Left ventricle myocardium inferior (tissue), 1 donor: ENCODE measurements around the gene KCTD3. TPM values are rescaled to one million over a fixed set of nuclear protein-coding genes. Genes with fewer than 3 reads are reported as not detected.

ENCODE experiments used
- DNase-seq: peaks from one replicate; pipeline ENCODE4 v3.0.0-alpha.2; 2020
- H3K27ac ChIP-seq: fragments of 200-600 bp; replicated peaks from 2 replicates; pipeline ENCODE4 v1.8.0; 2021
- H3K27me3 ChIP-seq: fragments of 200-600 bp; 2 replicates; pipeline ENCODE4 v1.8.0; 2021; ENCODE audit warnings: low read depth
- H3K36me3 ChIP-seq: fragments of 200-600 bp; 2 replicates; pipeline ENCODE4 v1.8.0; 2021
- H3K4me1 ChIP-seq: fragments of 200-600 bp; 2 replicates; pipeline ENCODE4 v1.8.0; 2021
- H3K4me3 ChIP-seq: fragments of 200-600 bp; 2 replicates; pipeline ENCODE4 v1.8.0; 2021; ENCODE audit warnings: mild to moderate bottlenecking, moderate library complexity
- H3K9me3 ChIP-seq: fragments of 200-600 bp; replicated peaks from 2 replicates; pipeline ENCODE4 v1.8.0; 2021
- CTCF ChIP-seq: fragments of 200-600 bp; IDR thresholded peaks from 2 replicates; pipeline ENCODE4 v1.8.0; 2021; ENCODE audit warnings: antibody characterized with exemption, mild to moderate bottlenecking, borderline replicate concordance
- intact Hi-C: fragments of 100-400 bp; cut with micrococcal nuclease; formaldehyde crosslinking; loops from one replicate; pipeline ENCODE4 v1.11.0; 2022
- total RNA-seq: library from RNA; stranded (reverse); fragmentation: NEBNext Ultra II Directional; extraction: Animal tissue kit (Norgen Biotek cat#: 25700); gene quantifications from one replicate; pipeline ENCODE4 v1.2.1, GENCODE V29; 2021
- donor health status: DM: no; HTN: yes; CAD: no; lungs with severe emphysema.

KCTD3 gene
- total RNA-seq, 1 donor from 2014 or later = 11.2 TPM

- Histone ChIP-seq H3K36me3 (no peaks in the 10 kb centered on the region), H3K9me3 (no peaks in the 10 kb centered on the region), H3K4me1 (no peaks in the 10 kb centered on the region), H3K27ac (peak overlapping the region; percentile 48), H3K27me3 (no peaks in the 10 kb centered on the region), H3K4me3 (no peak overlapping the region)
- TF ChIP-seq CTCF = no peak
- intact Hi-C loops = no loop called here
- DNase-seq = no peak
Observed at GRCh38 chr1:215636258-215636965, 69.3 kb downstream of the KCTD3 start.

- TF ChIP-seq CTCF = no peak
- Histone ChIP-seq H3K27ac (peak overlapping the region; percentile 48), H3K36me3 (no peaks in the 10 kb centered on the region), H3K27me3 (no peaks in the 10 kb centered on the region), H3K4me1 (no peaks in the 10 kb centered on the region), H3K9me3 (no peaks in the 10 kb centered on the region), H3K4me3 (no peak overlapping the region)
- intact Hi-C loops = no loop called here
- no peak for DNase-seq
Observed at GRCh38 chr1:215637041-215637573, 70.0 kb downstream of the KCTD3 start.

- no peak for TF ChIP-seq CTCF
- Histone ChIP-seq H3K9me3 (no peaks in the 10 kb centered on the region), H3K36me3 (no peaks in the 10 kb centered on the region), H3K27me3 (no peaks in the 10 kb centered on the region), H3K4me3 (no peak overlapping the region), H3K27ac (no peak overlapping the region), H3K4me1 (no peaks in the 10 kb centered on the region)
- DNase-seq = no peak
- intact Hi-C loops = no loop called here
Observed at GRCh38 chr1:215640429-215641148, 73.5 kb downstream of the KCTD3 start.

- no peak for TF ChIP-seq CTCF
- no peak overlapping the region for H3K27ac ChIP-seq
- no peaks in the 10 kb centered on the region for H3K36me3 ChIP-seq
- no peak for DNase-seq
- intact Hi-C loops = no loop called here
- H3K4me3 ChIP-seq = no peak overlapping the region
- H3K4me1 ChIP-seq = no peaks in the 10 kb centered on the region
- H3K27me3 ChIP-seq = peaks cover 7% of the 10 kb centered on the region
- H3K9me3 ChIP-seq = no peaks in the 10 kb centered on the region
Observed at GRCh38 chr1:215643592-215644321, 76.7 kb downstream of the KCTD3 start.

GRCh38 chr1:215645182-215645581 is 78.1 kb downstream of the KCTD3 start:
- H3K27me3 ChIP-seq = peaks cover 8% of the 10 kb centered on the region
- intact Hi-C loops = no loop called here

More at GRCh38 chr1:215645182-215645581, 78.1 kb downstream of the KCTD3 start:
- Histone ChIP-seq H3K9me3 (no peaks in the 10 kb centered on the region), H3K4me1 (no peaks in the 10 kb centered on the region), H3K36me3 (no peaks in the 10 kb centered on the region), H3K27ac (no peak overlapping the region), H3K4me3 (no peak overlapping the region)
- no peak for TF ChIP-seq CTCF
- DNase-seq = no peak
